Smooth muscle cell (in vitro differentiated cells): ENCODE measurements around the gene SLC18B1. TPM values are rescaled to one million over a fixed set of nuclear protein-coding genes. Genes with fewer than 3 reads are reported as not detected.
A peak's percentile ranks its signal among the peaks of the same experiment; 100 is the strongest.

Experiments
- DNase-seq: peaks from one replicate; lab custom pipeline; 2025; ENCODE audit not compliant: unreplicated experiment; lab: John Stamatoyannopoulos, UW
- H2AFZ ChIP-seq: fragments of 200-600 bp; sonication (generic); 2 replicates; pipeline ENCODE4 v1.6.0; 2016; ENCODE audit warnings: antibody characterized with exemption, low read depth, mild to moderate bottlenecking
- H3F3A ChIP-seq: fragments of 200-600 bp; sonication (generic); 2 replicates; pipeline ENCODE4 v1.6.0; 2017; ENCODE audit warnings: antibody characterized with exemption, low read depth
- H3K27ac ChIP-seq: fragments of 200-600 bp; sonication (generic); 2 replicates; pipeline ENCODE4 v1.5.1; 2016; ENCODE audit warnings: low read depth, mild to moderate bottlenecking
- H3K27me3 ChIP-seq: fragments of 200-600 bp; sonication (generic); 2 replicates; pipeline ENCODE4 v1.6.1; 2016; ENCODE audit warnings: low read depth, mild to moderate bottlenecking
- H3K36me3 ChIP-seq: fragments of 200-600 bp; sonication (generic); 2 replicates; pipeline ENCODE4 v1.5.1; 2016; ENCODE audit warnings: low read depth
- H3K4me1 ChIP-seq: fragments of 200-600 bp; sonication (generic); 2 replicates; pipeline ENCODE4 v1.5.1; 2016; ENCODE audit warnings: low read depth
- H3K4me2 ChIP-seq: fragments of 200-600 bp; sonication (generic); 2 replicates; pipeline ENCODE4 v1.6.0; 2016; ENCODE audit warnings: mild to moderate bottlenecking
- H3K4me3 ChIP-seq: fragments of 200-600 bp; sonication (generic); 2 replicates; pipeline ENCODE4 v1.5.1; 2016; ENCODE audit warnings: mild to moderate bottlenecking
- H3K79me2 ChIP-seq: fragments of 200-600 bp; sonication (generic); 2 replicates; pipeline ENCODE4 v1.6.0; 2016; ENCODE audit warnings: low read depth, mild to moderate bottlenecking
- H3K9ac ChIP-seq: fragments of 200-600 bp; sonication (generic); 2 replicates; pipeline ENCODE4 v1.6.0; 2016; ENCODE audit warnings: low read depth
- H3K9me3 ChIP-seq: fragments of 200-600 bp; sonication (generic); replicated peaks from 2 replicates; pipeline ENCODE4 v1.5.1; 2016; ENCODE audit warnings: low read depth
- H4K20me1 ChIP-seq: fragments of 200-600 bp; sonication (generic); 2 replicates; pipeline ENCODE4 v1.6.0; 2016; ENCODE audit warnings: low read depth
- CTCF ChIP-seq: fragments of 200-600 bp; sonication (generic); IDR thresholded peaks from 2 replicates; pipeline ENCODE4 v1.5.1; 2017; ENCODE audit warnings: borderline replicate concordance, mild to moderate bottlenecking, antibody characterized with exemption; ENCODE audit not compliant: insufficient read depth, poor library complexity, severe bottlenecking
- WGBS: methylation state at CpG from one replicate; pipeline ENCODE4 v1.1.7; 2016; ENCODE audit warnings: low lambda C conversion rate; 5-methylcytosine and 5-hydroxymethylcytosine counted together
- polyA plus RNA-seq: library from polyadenylated mRNA; unstranded; fragments of >200 nt; fragmentation: Nextera tagmentation; extraction: Ambion mirVana; gene quantifications from 2 replicates; pipeline ENCODE4 v1.2.1, GENCODE V29; 2016
- total RNA-seq: library from RNA; depleted of rRNA; stranded (reverse); fragments of >200 nt; gene quantifications from 2 replicates; pipeline ENCODE4 v1.2.3, GENCODE V29; 2014

SLC18B1 gene
- total and polyA plus RNA-seq, 2 experiments from 2014 or later: 7.1 to 7.8 TPM

GRCh38 chr6:132733814-132734213 is 64.6 kb downstream of the SLC18B1 start:
- Histone ChIP-seq H3K4me3 (no peak overlapping the region), H3K27ac (no peak overlapping the region), H2AFZ (no peak overlapping the region), H3K27me3 (no peaks in the 10 kb centered on the region), H3K4me1 (no peaks in the 10 kb centered on the region), H3K4me2 (no peak overlapping the region), H3K36me3 (no peaks in the 10 kb centered on the region), H3K79me2 (no peaks in the 10 kb centered on the region), H3K9me3 (no peaks in the 10 kb centered on the region), H3K9ac (no peak overlapping the region), H4K20me1 (no peaks in the 10 kb centered on the region), H3F3A (no peaks in the 10 kb centered on the region)
- DNase-seq: no peak
- WGBS: 89% methylated on average over 1 of the region's 1 CpG
- TF ChIP-seq CTCF: no peak

GRCh38 chr6:132733283-132733682 is 65.2 kb downstream of the SLC18B1 start:
- H3K9ac ChIP-seq: no peak overlapping the region
- H3K36me3 ChIP-seq: no peaks in the 10 kb centered on the region
- no peaks in the 10 kb centered on the region for H3K9me3 ChIP-seq
- H3K27me3 ChIP-seq: no peaks in the 10 kb centered on the region
- WGBS: 69% methylated on average over 2 of the region's 2 CpGs
- H3K4me1 ChIP-seq: no peaks in the 10 kb centered on the region
- DNase-seq: no peak
- no peaks in the 10 kb centered on the region for H3F3A ChIP-seq
- no peak for TF ChIP-seq CTCF
- no peak overlapping the region for H2AFZ ChIP-seq
- H3K4me2 ChIP-seq: no peak overlapping the region
- no peak overlapping the region for H3K4me3 ChIP-seq
- no peak overlapping the region for H3K27ac ChIP-seq
- H4K20me1 ChIP-seq: no peaks in the 10 kb centered on the region
- no peaks in the 10 kb centered on the region for H3K79me2 ChIP-seq

- 64% methylated on average over 2 of the region's 2 CpGs for WGBS
- H3K4me1 ChIP-seq: no peaks in the 10 kb centered on the region
- no peaks in the 10 kb centered on the region for H3F3A ChIP-seq
- H3K79me2 ChIP-seq: no peaks in the 10 kb centered on the region
- no peaks in the 10 kb centered on the region for H3K27me3 ChIP-seq
- H3K9me3 ChIP-seq: no peaks in the 10 kb centered on the region
- no peak for DNase-seq
- no peak overlapping the region for H3K9ac ChIP-seq
- TF ChIP-seq CTCF: no peak
- peak overlapping the region; percentile 6 for H3K4me3 ChIP-seq
- peak overlapping the region; percentile 77 for H3K27ac ChIP-seq
- H2AFZ ChIP-seq: no peak overlapping the region
- H3K36me3 ChIP-seq: no peaks in the 10 kb centered on the region
- no peaks in the 10 kb centered on the region for H4K20me1 ChIP-seq
- peak overlapping the region; percentile 56 for H3K4me2 ChIP-seq
Measured at GRCh38 chr6:132731086-132731485, 67.4 kb downstream of the SLC18B1 start.

GRCh38 chr6:132730560-132730959 is 67.9 kb downstream of the SLC18B1 start:
- Histone ChIP-seq H3K4me2 (peak overlapping the region; percentile 56), H3K27ac (peak overlapping the region; percentile 77), H3K9me3 (no peaks in the 10 kb centered on the region), H3K4me3 (peak overlapping the region; percentile 6), H3K4me1 (no peaks in the 10 kb centered on the region), H3F3A (no peaks in the 10 kb centered on the region), H3K36me3 (no peaks in the 10 kb centered on the region), H3K79me2 (no peaks in the 10 kb centered on the region), H2AFZ (no peak overlapping the region), H3K9ac (no peak overlapping the region), H4K20me1 (no peaks in the 10 kb centered on the region), H3K27me3 (no peaks in the 10 kb centered on the region)
- no peak for DNase-seq
- TF ChIP-seq CTCF: no peak
- 43% methylated on average over 3 of the region's 3 CpGs for WGBS
